NCI-H2107 treated with DMSO at 0.1 percent for 48 hours (cell line): ENCODE measurements around the gene BHLHE41.

ENCODE experiments used
- DNase-seq: peaks from one replicate; lab custom pipeline; 2025; ENCODE audit not compliant: unreplicated experiment; lab: John Stamatoyannopoulos, UW

The BHLHE41 gene

DNA sequence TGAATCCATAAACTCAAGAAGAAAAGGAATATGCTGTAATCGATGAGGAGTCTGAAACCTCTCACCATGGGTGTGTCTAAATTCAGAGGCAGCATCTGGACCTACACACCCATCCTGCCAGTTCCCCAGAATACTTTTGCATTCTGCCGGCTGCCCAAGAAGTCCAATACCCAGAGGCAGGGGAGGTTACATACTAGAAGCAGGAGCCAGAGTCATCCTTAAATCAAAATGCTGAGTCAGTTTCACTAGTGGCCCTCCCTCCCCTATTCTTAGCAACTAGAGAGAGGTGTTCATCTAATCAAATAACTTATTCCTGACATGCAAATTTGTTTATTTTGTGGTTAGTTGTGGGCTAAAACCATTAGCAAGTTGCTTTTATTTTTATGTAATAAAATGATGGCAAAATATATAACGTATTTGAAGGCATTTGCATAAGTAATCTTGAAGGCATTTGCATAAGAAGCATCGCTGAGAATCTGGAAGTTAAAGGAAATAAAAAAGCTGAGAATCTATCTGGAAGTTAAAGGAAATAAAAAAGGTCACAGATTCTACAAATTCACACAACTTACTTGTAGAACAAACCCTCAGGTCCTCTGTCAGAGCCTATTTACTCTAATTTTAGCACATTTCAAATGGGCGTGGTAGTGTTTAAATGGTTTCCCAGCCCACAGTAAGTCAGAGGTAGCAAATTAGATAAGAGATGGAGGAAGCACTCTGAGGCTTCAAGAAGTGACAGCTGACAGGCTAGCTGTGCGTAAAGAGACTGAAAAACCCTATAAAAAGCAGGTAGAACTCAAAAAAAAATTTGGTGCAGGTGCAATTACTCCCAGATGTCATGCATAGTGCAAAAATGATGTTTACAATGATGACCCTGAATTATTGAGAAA lies 7.8 kb downstream of the BHLHE41 start:
- DNase-seq, result no peak

- DNase-seq, result no peak
Observed at GRCh38 chr12:26114720-26115401, 10.0 kb downstream of the BHLHE41 start.

DNA sequence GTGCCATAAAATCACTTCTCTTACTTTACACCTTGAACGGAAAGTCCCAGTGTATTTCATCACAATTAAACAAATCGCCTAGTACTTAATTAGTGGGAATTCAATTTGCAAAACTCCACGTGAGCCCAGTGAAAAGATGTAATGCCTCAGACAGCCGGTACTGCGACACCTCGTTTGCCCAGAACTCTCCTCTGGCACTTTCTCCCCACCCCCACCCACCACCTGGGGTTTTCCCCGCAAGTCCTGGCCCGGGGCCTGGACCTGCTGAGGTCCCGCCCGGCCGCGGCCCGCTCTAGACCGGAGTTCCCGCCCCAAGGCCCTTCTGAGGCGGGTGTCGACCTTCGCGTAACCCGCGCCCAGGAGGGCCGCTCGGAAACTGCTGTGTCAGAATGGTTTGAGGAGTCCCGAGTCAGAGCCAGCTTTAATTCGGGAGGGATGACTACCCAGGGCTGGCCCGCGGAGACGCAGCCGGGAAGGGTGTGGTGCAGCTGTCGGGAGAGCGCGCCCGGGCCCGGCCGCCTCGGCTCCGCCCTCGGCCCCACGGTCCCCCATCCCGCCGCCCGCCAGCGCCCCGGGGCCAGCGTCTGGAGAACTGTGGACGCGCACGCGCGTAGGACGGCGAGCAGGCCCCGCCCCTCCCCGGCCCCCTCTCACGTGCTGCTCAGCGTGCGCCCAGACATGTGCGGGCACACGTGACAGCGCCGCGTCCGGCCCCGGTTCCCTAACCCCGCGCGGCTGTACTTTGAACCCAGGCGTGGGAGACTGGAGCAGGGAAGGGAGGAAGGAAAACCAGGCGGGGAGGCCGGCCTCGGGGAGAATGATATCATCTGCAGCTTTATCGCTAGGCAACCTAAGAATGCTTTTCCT lies 10.8 kb downstream of the BHLHE41 start:
- no peak for DNase-seq

- no peak for DNase-seq
Observed at GRCh38 chr12:26113181-26113654, 11.6 kb downstream of the BHLHE41 start.

DNA sequence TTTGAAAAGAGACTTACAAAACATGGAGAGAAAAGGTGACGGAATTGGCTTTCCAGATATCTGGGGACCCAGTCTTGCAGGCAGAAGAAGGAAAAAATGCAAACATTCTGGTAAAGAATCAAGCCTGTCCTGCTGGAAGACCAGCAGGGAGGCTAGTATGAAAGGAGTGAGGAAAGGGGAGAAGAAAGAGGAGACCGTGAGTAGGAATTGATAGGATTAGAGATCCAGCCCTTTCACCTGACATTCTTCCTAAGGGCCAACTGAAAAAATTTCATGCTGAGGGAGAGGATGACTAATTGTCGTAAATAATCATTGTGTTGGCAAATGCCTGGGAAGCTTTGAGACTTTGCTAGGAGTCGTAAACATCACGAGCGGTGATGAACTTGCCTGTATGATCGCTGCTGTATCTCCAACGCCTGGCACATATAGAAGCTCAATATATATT lies 12.1 kb downstream of the BHLHE41 start:
- no peak for DNase-seq

DNA sequence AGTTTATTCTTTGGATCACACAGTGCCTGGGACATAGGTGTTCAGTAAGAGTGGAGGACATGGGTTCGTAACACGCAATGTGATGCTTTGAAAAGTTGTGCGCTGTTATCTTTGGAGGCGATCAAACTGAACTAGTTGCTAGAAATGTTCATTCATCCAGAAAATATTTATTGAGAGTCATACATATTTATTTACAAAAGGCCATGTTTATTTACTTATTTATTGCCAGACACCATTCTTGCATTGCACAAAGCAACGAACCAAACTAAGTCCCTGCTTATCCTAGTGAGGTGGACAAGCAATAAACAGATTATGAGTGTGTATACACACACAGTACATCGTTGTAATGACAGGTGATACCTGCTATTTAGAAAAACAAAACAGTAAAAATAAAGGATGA lies 12.6 kb downstream of the BHLHE41 start:
- DNase-seq, result no peak

DNA sequence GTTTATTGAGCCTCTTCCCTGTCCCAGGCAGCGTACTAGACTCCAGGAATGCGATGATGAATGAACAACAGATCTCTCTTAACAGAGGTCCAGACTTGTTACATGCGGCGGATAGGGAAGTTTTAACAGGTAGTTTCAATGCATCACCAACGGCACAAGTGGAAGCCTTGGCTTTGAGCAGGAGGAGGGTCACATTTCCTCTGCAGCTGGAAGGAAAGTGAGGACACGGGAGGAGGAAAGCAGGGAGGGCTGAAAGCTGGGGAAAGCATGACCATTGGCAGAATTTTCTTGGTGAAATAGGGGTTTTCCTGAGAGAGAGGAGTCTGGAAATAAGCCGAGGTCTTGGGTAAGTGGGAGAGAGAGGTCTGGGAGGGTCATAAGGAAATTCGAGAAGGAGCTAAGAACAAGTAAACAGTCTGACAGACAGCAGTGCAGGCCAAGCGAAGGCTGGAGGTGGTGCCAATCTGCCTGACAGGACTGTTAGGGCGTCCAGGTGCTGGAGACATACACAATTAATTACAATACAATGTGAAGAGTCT lies 15.4 kb downstream of the BHLHE41 start:
- no peak for DNase-seq

DNA sequence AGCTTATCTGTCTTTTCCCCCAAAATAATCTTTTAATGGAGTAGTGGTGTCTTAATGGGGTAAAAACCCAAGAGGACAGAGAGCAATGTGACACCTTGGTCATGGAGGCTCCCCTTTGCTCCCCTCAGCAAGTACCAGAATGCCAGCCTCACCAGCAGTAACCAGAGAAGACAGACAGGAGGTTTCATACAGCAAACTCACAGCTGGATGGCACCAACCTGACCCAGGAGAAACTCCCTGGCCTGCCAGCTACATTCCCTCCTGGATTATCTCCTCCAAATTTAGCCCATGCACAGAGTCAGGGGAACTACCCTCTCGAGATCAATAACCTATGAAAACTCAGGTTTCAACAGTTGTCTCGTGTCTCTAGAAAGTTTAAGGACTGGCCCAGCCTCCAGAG lies 15.9 kb downstream of the BHLHE41 start:
- DNase-seq, result no peak

- DNase-seq, result no peak
Observed at GRCh38 chr12:26106347-26106746, 18.5 kb downstream of the BHLHE41 start.

- DNase-seq, result no peak
Observed at GRCh38 chr12:26102953-26103352, 21.9 kb downstream of the BHLHE41 start.

DNA sequence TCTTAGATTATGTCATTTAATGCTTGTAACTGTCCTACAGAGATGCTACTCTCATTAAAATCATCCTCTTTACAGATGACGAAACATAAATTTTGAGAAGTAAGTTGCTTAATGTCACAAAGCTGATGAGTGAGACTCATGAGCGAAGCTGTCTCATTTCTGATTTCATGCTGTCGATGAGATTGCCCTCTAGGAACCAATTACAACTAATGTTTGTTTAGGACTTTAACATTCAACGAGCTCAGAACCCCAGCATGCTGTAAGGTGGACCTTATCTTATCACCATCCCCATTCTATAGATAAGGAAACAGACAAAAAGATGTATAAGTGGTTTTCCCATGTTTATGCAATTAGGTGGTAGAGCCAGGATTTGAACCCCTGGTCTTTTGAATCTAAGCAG lies 23.1 kb downstream of the BHLHE41 start:
- no peak for DNase-seq

DNA sequence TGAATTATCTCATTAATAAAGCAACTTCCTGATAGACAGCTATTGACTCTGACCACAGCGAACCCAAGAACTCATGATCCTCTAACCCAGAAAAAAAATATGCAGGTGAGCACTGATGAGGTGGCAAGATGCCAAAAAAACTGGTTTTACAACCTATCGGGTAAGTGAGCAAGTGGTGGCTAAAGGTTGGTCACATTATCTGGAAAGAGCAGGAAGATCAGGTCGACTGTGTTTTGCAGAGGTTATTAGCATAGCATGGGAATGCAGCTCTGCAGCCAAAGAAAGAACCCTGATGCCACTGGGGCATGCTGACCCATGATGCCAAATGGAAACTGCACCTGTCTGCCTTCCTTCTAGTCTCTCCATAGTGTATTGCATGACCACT lies 23.5 kb downstream of the BHLHE41 start:
- DNase-seq, result no peak

DNA sequence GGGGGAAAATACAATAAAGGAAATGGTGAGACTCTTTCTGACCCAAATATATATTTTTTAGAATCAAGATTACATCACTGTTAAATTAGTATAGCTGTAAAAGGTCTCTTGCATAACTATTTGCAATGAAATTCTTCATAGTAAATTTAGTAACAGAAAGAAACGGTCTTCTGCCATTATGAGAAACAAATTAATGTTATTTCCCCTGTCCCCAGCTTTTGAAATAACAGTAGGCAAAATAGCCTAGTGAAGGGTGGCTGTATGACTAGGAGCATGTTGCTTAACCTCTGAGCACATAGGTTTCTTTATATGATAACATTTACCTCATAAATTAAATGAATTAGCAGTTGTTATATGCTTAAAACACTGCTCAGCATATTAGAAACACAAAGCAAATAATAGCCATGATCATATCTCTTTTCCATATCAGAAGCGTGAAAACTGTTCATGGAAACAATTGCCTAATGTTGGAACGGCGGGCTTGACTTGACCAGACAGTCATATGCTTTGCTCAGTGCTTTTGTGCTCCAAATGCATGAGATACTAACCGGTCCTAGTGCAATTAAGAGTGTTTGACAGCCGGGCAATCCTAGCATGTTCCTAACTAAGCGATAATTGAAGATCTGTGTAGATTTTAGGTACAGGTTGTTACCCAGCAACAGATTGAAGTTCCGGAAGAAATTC lies 24.0 kb downstream of the BHLHE41 start:
- no peak for DNase-seq

DNA sequence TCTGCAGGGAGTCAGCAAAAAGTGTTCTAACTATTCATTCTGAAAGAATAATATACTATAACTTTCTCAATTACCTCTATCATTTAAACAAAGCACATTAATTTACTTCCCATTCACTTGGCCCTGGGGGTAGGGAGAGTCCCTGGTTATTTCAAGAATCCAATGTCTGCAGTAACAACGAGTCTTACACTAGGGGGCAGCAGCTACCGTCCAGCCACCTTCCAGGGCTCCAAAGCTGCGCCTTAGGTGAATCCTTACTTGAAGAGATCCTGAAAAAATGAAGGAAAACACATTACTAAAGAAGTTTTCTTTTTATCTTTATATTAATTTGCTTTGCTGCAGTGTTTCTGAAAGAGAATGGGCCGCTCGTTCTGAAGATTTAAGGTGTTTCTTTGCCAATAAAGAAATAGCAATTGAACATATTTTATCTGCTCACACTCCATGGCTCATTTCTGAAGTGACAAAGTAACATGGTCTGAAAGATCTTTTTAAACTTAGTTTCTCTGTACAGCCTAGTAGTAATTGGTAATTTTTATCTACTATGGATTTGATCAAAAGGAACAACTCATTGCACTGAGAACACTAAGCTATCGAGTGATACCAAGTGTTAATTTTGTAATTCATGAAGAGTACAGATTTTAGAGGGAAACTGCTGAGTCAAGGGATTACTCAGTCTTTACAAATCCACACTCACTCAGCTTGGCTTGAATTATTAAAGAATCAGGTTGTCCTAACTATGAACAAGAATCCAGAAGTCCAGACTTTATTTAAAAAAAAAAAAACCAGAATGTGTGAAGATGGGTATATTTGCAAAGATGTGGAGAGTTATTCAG lies 27.6 kb downstream of the BHLHE41 start:
- peak; percentile 69 for DNase-seq

DNA sequence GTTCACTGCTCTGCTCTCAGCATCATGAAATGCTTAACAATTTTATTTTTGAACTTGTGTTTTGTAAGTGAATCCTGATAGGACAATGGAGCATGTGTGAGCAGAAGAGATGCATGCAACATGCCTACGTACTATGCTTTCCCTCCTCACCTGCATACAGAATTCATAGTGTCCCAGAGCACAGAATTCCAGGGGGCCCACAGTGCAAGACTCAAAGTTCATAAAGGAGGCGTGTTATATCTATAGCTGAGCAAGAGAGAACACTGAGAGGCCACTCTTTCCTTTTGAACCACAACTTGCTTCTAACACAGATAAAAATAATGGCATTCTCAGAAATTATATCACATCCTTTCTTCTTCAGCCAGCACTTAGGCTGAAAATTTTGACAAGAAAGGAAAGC lies 28.8 kb downstream of the BHLHE41 start:
- no peak for DNase-seq

GRCh38 chr12:26095186-26095585 lies 29.7 kb downstream of the BHLHE41 start:
- DNase-seq, result no peak

GRCh38 chr12:26092346-26093105 lies 32.3 kb downstream of the BHLHE41 start:
- no peak for DNase-seq

- no peak for DNase-seq
Observed at GRCh38 chr12:26091822-26092221, 33.0 kb downstream of the BHLHE41 start.
